Activated CD4-positive, alpha-beta memory T cell treated with anti-CD3 and anti-CD28 coated beads for 36 hours (primary cell): ENCODE data around the gene UBAC2. TPM values are rescaled to one million over a fixed set of nuclear protein-coding genes. Genes with fewer than 3 reads are reported as not detected.
"Not testable (repeated sequence)": the region's sequence is repeated elsewhere in the genome, so short reads cannot be mapped to it uniquely, and the experiment has no call there.

Source experiments
- CTCF ChIA-PET: fragments of 350-600 bp; sonication (Branson Sonifier 250); formaldehyde crosslinking; loops from one replicate; lab custom pipeline; 2021; ENCODE audit warnings: antibody characterized with exemption, inconsistent platforms; lab: Charles Lee
- POLR2A ChIA-PET: fragments of 350-600 bp; sonication (Branson Sonifier 250); formaldehyde crosslinking; loops from one replicate; lab custom pipeline; 2021; ENCODE audit warnings: antibody characterized with exemption; lab: Charles Lee
- DNase-seq: peaks from one replicate; pipeline ENCODE4 v3.0.0-alpha.2; 2020
- H3K27ac Mint-ChIP-seq: one replicate; pipeline ENCODE4 v1.8.0; 2021; ENCODE audit warnings: mixed read lengths
- H3K27me3 Mint-ChIP-seq: one replicate; pipeline ENCODE4 v1.8.0; 2021; ENCODE audit warnings: mixed read lengths
- H3K36me3 Mint-ChIP-seq: one replicate; pipeline ENCODE4 v1.8.0; 2021; ENCODE audit warnings: mixed read lengths
- H3K4me1 Mint-ChIP-seq: one replicate; pipeline ENCODE4 v1.8.0; 2021; ENCODE audit warnings: low read depth, mixed read lengths
- H3K4me3 Mint-ChIP-seq: one replicate; pipeline ENCODE4 v1.8.0; 2021; ENCODE audit warnings: mild to moderate bottlenecking, mixed read lengths
- H3K9me3 Mint-ChIP-seq: one replicate; pipeline ENCODE4 v1.8.0; 2021; ENCODE audit warnings: mixed read lengths
- intact Hi-C: fragments of 100-400 bp; cut with micrococcal nuclease; formaldehyde crosslinking; loops from one replicate; pipeline ENCODE4 v1.15.1; 2023
- total RNA-seq, 2 experiments: library from RNA; stranded (reverse); gene quantifications; one replicate each; pipeline ENCODE4 v1.2.3, GENCODE V29; 2021

The UBAC2 gene
- total RNA-seq, 2 experiments from 2014 or later, result 51.8 to 54.5 TPM

GRCh38 chr13:99390601-99391000 is 189.9 kb downstream of the UBAC2 start:
- peaks cover 29% of the 10 kb centered on the region for H3K4me1 Mint-ChIP-seq
- peaks cover 13% of the 10 kb centered on the region for H3K36me3 Mint-ChIP-seq
- CTCF ChIA-PET, result interaction anchor here (1.1 to 12.9 kb wide), 2 partner anchors 45 to 121 kb away, joined by 3 to 290 read pairs; no protein-coding TSS in a partner anchor
- POLR2A ChIA-PET, result no interaction called here
- no peaks in the 10 kb centered on the region for H3K9me3 Mint-ChIP-seq
- H3K4me3 Mint-ChIP-seq, result no peak overlapping the region
- no peaks in the 10 kb centered on the region for H3K27me3 Mint-ChIP-seq
- intact Hi-C loops, result no loop called here
- no peak overlapping the region for H3K27ac Mint-ChIP-seq
- DNase-seq, result peak; percentile 4

- ChIA-PET POLR2A (no interaction called here), CTCF (interaction anchor here (0.8 to 12.9 kb wide), 4 partner anchors 10 to 215 kb away, joined by 3 to 290 read pairs (median 5); no protein-coding TSS in a partner anchor)
- H3K4me3 Mint-ChIP-seq, result no peak overlapping the region
- H3K4me1 Mint-ChIP-seq, result peaks cover 16% of the 10 kb centered on the region
- intact Hi-C loops, result no loop called here
- no peaks in the 10 kb centered on the region for H3K27me3 Mint-ChIP-seq
- H3K27ac Mint-ChIP-seq, result no peak overlapping the region
- H3K9me3 Mint-ChIP-seq, result no peaks in the 10 kb centered on the region
- H3K36me3 Mint-ChIP-seq, result peaks cover 8% of the 10 kb centered on the region
- DNase-seq, result peak; percentile 7
These were observed 191.3 kb downstream of the UBAC2 start for GRCh38 chr13:99391781-99392469.

DNA sequence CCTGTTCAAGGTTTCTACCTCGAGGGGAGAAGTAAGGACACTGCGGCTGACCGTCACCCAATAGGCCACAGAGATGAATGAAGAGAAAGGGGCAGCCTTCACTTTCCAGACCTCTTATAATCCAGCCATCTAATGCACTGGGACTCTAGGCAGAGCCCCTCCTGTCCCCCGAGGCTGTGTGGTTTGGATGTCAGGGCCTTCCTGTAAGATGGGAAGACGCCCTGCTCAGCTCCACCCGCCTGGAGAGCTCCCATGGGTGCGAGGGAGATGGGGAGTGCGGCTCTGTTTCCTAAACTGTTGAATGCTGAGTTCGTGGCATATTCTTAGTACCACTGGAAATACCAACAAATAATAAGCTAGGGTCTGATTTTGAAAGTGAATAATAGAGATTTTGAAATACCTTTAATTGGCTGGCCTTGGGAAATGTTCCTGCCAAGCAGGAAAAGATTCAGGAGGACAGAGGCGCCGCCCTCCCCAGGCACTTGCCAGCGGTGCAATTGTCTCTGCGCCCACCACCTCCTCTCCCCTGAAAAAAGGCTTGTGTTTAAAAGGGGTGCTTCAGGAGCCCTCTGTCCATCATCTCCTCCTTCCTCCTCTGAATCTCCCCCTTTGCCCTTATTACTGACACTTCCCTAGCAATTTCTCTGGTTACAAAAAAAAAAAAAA is 191.9 kb downstream of the UBAC2 start:
- Mint-ChIP-seq H3K4me3 (no peak overlapping the region), H3K27ac (no peak overlapping the region), H3K4me1 (peaks cover 9% of the 10 kb centered on the region), H3K27me3 (no peaks in the 10 kb centered on the region), H3K9me3 (no peaks in the 10 kb centered on the region), H3K36me3 (peaks cover 3% of the 10 kb centered on the region)
- CTCF ChIA-PET, result interaction anchor here (0.8 to 12.9 kb wide), 4 partner anchors 11 to 216 kb away, joined by 3 to 290 read pairs (median 5); no protein-coding TSS in a partner anchor
- intact Hi-C loops, result no loop called here
- DNase-seq, result peak; percentile 3
- POLR2A ChIA-PET, result no interaction called here

DNA sequence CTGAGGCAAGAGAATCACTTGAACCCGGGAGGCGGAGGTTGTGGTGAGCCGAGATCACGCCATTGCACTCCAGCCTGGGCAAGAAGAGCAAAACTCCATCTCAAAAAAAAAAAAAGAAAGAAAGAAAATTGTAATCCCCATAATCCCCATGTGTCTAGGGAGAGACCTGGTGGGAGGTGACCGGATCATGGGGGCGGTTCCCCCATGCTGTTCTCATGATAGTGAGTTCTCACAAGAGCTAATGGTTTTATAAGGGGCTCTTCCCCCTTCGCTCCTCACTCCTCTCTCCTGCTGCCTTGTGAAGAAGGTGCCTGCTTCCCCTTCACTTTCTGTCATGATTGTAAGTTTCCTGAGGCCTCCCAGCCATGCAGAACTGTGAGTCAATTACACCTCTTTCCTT is 192.7 kb downstream of the UBAC2 start:
- H3K27ac Mint-ChIP-seq, H3K36me3 Mint-ChIP-seq, DNase-seq, CTCF ChIA-PET, H3K9me3 Mint-ChIP-seq, H3K4me1 Mint-ChIP-seq, H3K27me3 Mint-ChIP-seq, H3K4me3 Mint-ChIP-seq, intact Hi-C loops, POLR2A ChIA-PET: not testable (repeated sequence)

DNA sequence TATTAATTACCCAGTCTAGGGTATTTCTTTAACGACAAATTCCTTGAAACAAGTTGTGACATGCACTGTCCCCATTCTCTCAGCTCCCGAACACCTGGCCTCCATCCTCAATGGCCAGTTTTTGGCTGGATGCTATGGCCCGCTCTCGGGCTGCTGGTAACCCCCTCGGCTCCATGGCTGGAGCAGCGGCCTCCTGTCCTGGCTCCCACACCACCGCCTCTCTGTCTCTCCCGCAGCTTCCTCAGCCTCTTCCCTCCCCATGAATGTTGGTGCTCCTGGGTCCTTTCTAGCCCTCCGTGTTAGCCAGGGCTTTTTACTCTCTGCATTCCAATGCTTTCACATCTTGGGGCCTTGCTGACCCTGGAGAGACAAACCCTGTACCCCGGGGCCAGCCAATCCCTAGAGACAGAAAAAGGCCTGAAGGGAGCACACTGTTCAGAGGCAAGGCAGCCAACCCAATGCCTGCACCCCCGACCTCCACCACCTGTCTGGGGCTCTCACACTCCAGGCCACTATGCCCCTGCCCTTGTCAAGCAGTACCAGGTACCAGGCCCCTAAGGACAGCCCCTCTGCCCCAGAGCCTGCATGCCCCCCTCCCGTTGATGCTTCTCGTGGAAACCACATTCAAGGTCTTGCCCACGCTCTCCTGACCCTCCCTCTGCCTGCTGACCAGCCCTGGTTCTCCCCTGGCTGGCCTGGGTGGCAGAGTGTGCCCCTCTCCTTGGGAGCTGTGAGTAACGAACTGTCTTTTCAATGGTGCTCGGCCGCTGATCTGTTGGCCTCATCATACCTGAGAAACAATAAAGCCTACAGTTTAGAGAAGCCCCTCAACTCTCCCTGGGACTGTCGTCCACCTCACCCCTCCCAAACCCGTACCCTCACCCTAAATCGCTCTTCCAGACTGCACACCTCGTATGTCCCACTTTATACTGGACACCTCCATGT is 193.4 kb downstream of the UBAC2 start:
- Mint-ChIP-seq H3K9me3 (no peaks in the 10 kb centered on the region), H3K27me3 (no peaks in the 10 kb centered on the region), H3K27ac (no peak overlapping the region), H3K4me3 (no peak overlapping the region), H3K36me3 (no peaks in the 10 kb centered on the region), H3K4me1 (no peaks in the 10 kb centered on the region)
- DNase-seq, result no peak
- intact Hi-C loops, result no loop called here
- POLR2A ChIA-PET, result no interaction called here
- CTCF ChIA-PET, result no interaction called here

DNA sequence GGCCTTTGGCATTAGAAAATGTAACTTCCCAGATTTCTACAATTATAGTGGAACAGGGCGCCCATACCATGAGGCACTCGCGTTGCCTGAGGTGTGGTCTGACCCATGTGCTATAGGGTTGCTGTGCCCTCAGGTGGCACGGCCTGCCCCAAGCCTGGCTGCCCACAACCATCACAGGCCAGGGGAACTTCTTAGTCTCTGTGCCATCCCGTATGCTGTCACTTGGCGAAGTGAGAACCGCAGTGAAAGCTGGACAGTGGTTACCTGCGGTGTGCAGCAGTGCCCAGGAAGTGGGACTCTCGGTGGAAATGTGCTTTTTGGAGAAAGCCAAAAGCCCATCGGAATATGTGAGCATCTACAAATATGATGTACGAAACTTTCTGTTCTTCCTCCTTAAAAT is 194.8 kb downstream of the UBAC2 start:
- ChIA-PET POLR2A (no interaction called here), CTCF (interaction anchor here (1.0 kb wide), 1 partner anchor 41 kb away, joined by 4 read pairs; no protein-coding TSS in a partner anchor)
- H3K4me3 Mint-ChIP-seq, result no peak overlapping the region
- no peaks in the 10 kb centered on the region for H3K27me3 Mint-ChIP-seq
- H3K36me3 Mint-ChIP-seq, result no peaks in the 10 kb centered on the region
- H3K27ac Mint-ChIP-seq, result no peak overlapping the region
- intact Hi-C loops, result no loop called here
- no peaks in the 10 kb centered on the region for H3K9me3 Mint-ChIP-seq
- peaks cover 6% of the 10 kb centered on the region for H3K4me1 Mint-ChIP-seq
- no peak for DNase-seq

GRCh38 chr13:99396446-99396845 is 195.8 kb downstream of the UBAC2 start:
- DNase-seq, result no peak
- CTCF ChIA-PET, result interaction anchor here (1.3 to 3.8 kb wide), 2 partner anchors 9 to 40 kb away, joined by 8 to 23 read pairs; no protein-coding TSS in a partner anchor
- Mint-ChIP-seq H3K4me3 (no peak overlapping the region), H3K27ac (no peak overlapping the region), H3K9me3 (no peaks in the 10 kb centered on the region), H3K4me1 (peaks cover 6% of the 10 kb centered on the region), H3K27me3 (no peaks in the 10 kb centered on the region), H3K36me3 (no peaks in the 10 kb centered on the region)
- intact Hi-C loops, result no loop called here
- POLR2A ChIA-PET, result no interaction called here

DNA sequence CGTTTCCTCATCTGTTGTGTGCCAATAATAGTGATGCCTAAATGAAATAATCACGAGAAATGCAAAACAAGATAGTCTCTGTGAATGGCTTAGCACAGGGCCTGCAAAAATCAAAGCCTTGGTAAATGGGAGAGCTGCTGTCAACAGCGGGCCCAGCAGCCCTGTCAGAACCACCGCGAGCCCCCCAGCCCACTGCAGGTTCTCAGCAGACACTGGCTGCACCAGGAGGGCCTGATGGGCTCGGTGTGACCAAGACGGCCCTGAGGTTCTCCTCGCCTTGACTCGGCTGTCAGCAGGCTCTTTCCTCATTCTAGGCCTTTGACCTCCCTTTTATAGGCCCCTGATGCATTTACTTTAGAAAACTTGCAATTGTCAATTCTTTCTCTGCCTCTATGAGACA is 197.4 kb downstream of the UBAC2 start:
- ChIA-PET CTCF (interaction anchor here (3.8 kb wide), 1 partner anchor 11 kb away, joined by 23 read pairs; no protein-coding TSS in a partner anchor), POLR2A (no interaction called here)
- Mint-ChIP-seq H3K27ac (peak overlapping the region; percentile 31), H3K27me3 (no peaks in the 10 kb centered on the region), H3K9me3 (peaks cover 7% of the 10 kb centered on the region), H3K4me3 (no peak overlapping the region), H3K36me3 (no peaks in the 10 kb centered on the region), H3K4me1 (peaks cover 6% of the 10 kb centered on the region)
- intact Hi-C loops, result no loop called here
- DNase-seq, result no peak

DNA sequence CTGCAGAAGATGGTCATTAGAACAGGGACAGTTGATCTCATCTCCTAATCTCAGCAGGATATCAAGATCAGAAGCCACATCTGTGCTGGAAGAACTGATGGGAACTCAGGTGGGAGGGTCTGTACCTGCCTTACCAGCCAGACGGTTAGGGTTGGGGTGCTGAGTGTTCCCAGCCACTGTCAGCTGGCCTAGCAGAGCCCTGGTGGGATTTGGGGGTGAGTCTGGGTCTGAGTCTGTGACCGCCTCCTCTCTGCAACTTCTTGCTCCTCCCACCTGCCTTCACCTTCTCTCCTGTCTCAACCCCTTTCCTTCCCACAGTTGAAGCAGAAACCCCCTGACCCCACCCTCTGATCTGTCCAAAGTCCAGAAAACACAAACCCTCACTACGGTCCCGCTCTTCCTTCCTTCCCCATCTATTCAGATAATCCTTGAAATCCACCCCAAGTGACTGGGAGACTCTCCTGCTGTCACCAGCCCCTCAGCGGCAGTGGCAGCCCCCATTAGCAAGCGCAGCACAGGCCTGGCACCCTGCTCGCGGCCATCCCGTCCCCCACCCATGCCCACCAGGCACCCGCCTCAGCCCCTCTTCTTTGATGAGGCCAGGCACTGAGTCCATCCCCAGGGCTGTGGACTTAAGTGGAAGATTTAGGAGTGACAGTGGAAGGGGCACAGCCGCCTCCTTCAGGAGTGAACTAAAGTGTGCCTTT is 198.4 kb downstream of the UBAC2 start:
- Mint-ChIP-seq H3K4me3 (no peak overlapping the region), H3K4me1 (peaks cover 14% of the 10 kb centered on the region), H3K36me3 (no peaks in the 10 kb centered on the region), H3K27ac (peak overlapping the region; percentile 31), H3K27me3 (no peaks in the 10 kb centered on the region), H3K9me3 (peaks cover 7% of the 10 kb centered on the region)
- ChIA-PET CTCF (interaction anchor here (3.8 kb wide), 1 partner anchor 12 kb away, joined by 23 read pairs; no protein-coding TSS in a partner anchor), POLR2A (no interaction called here)
- no peak for DNase-seq
- intact Hi-C loops, result no loop called here

GRCh38 chr13:99399623-99399974 is 198.9 kb downstream of the UBAC2 start:
- H3K4me3 Mint-ChIP-seq, result peak overlapping the region; percentile 9
- peaks cover 7% of the 10 kb centered on the region for H3K9me3 Mint-ChIP-seq
- CTCF ChIA-PET, result interaction anchor here (3.8 kb wide), 1 partner anchor 12 kb away, joined by 23 read pairs; no protein-coding TSS in a partner anchor
- no peaks in the 10 kb centered on the region for H3K36me3 Mint-ChIP-seq
- POLR2A ChIA-PET, result no interaction called here
- H3K27me3 Mint-ChIP-seq, result no peaks in the 10 kb centered on the region
- peak overlapping the region; percentile 49 for H3K27ac Mint-ChIP-seq
- peaks cover 16% of the 10 kb centered on the region for H3K4me1 Mint-ChIP-seq
- DNase-seq, result no peak
- intact Hi-C loops, result no loop called here

DNA sequence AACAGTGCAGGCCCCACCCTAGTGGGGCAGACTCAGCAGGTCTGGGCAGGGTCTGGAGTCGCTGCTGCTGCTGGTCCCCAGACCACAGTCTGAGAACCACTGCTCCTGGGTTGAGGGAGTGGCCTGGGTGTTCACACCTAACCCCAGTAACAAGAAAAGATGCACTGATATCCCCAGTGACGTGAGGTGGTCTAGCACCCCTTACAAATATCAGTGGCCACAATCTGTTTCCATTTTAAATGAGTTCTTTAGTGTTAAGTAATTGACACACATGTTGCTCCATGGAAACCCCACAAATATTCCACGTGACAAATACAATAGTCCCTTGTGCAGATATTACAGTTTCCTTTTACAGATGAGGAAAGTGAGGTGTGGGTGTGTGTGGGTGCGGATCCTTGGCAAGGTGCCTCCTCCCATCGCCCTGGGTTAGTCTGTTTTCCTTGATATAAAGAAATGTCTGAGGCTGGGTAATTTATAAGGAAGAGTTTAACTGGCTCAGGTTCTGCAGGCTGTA is 202.9 kb downstream of the UBAC2 start:
- peak overlapping the region; percentile 24 for H3K27ac Mint-ChIP-seq
- ChIA-PET POLR2A (no interaction called here), CTCF (no interaction called here)
- H3K27me3 Mint-ChIP-seq, result no peaks in the 10 kb centered on the region
- DNase-seq, result no peak
- H3K4me3 Mint-ChIP-seq, result no peak overlapping the region
- peaks cover 7% of the 10 kb centered on the region for H3K9me3 Mint-ChIP-seq
- intact Hi-C loops, result no loop called here
- peaks cover 16% of the 10 kb centered on the region for H3K4me1 Mint-ChIP-seq
- no peaks in the 10 kb centered on the region for H3K36me3 Mint-ChIP-seq
